Glomerular visceral epithelial cell (primary cell): ENCODE results near the gene CGB7.
"Not testable (repeated sequence)": the region's sequence is repeated elsewhere in the genome, so short reads cannot be mapped to it uniquely, and the experiment has no call there.

Experiments
- DNase-seq: peaks from one replicate; pipeline ENCODE4 v3.0.0-alpha.2; 2016; ENCODE audit errors: extremely low spot score

The CGB7 gene

DNA sequence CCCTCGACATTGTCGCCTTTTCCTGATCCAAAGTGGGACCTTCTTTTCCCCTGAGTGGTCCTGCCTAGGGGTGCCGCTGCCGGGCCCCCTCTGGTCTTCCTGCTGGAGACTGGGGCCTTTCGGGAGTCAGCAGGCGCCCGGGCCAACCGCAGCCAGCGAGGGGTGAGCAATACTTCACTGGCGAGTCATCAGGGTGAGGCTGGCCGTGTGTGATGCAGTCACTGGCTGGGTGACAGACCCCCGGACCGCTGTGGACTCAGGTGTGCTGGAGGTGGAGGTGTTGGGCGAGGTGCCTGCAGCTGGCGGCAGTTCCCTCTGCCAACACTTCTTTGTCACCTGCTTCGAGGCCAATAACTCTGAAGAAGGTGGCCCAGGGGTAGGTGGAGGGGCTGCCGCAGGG lies 15.4 kb downstream of the CGB7 start:
- DNase-seq = peak; percentile 72

- DNase-seq = not testable (repeated sequence)
Observed at GRCh38 chr19:49039736-49040135, 17.8 kb downstream of the CGB7 start.

DNA sequence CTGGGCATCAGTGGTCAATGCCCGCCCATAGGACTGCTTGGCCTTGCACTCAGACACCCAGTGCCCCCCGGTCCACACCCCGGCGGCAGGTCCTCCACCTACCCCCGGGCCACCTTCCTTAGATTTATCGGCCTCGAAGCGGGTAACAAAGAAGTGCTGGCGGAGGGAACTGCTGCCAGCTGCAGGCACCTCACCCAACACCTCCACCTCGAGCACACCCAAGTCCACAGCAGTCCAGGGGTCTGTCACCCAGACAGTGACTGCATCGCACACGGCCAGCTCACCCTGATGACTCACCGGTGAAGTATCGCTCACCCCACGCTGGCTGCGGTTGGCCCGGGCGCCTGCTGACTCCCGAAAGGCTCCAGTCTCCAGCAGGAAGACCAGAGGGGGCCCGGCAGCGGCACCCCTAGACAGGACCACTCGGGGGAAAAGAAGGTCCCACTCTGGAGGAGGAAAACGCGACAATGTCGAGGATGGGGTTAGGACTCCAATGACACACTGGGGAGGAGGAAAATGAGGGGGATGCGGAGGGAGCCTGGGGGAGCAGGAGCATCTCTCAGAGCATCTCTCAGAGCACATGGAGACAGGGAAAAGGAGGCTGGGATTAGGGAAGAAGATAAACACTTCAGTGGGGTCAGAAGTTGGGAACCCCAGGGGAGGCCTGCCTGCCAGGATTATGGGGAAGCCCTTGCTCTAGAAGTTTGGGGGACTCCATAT lies 18.8 kb downstream of the CGB7 start:
- DNase-seq = peak; percentile 84

- not testable (repeated sequence) for DNase-seq
Observed at GRCh38 chr19:49038111-49038510, 19.4 kb downstream of the CGB7 start.

- not testable (repeated sequence) for DNase-seq
Observed at GRCh38 chr19:49036815-49037214, 20.7 kb downstream of the CGB7 start, which contains the start of gene CGB1. CGB1 (minus strand) TSS chr19:49036895; CDS start chr19:49036711, 184 bp downstream.

- not testable (repeated sequence) for DNase-seq
Observed at GRCh38 chr19:49031642-49032301, 25.8 kb downstream of the CGB7 start, which contains the start of gene CGB2. CGB2 (plus strand) TSS chr19:49031890; CDS start chr19:49032096, 206 bp downstream.

- DNase-seq = not testable (repeated sequence)
Observed at GRCh38 chr19:49030323-49030722, 27.2 kb downstream of the CGB7 start.

DNA sequence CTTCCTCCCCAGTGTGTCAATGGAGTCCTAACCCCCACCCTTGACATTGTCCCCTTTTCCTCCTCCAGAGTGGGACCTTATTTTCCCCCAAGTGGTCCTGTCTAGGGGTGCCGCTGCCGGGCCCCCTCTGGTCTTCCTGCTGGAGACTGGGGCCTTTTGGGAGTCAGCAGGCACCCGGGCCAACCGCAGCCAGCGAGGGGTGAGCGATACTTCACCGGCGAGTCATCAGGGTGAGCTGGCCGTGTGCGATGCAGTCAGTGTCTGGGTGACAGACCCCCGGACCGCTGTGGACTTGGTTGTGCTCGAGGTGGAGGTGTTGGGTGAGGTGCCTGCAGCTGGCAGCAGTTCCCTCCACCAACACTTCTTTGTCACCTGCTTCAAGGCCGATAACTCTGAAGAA lies 27.8 kb downstream of the CGB7 start:
- DNase-seq = peak; percentile 70

DNA sequence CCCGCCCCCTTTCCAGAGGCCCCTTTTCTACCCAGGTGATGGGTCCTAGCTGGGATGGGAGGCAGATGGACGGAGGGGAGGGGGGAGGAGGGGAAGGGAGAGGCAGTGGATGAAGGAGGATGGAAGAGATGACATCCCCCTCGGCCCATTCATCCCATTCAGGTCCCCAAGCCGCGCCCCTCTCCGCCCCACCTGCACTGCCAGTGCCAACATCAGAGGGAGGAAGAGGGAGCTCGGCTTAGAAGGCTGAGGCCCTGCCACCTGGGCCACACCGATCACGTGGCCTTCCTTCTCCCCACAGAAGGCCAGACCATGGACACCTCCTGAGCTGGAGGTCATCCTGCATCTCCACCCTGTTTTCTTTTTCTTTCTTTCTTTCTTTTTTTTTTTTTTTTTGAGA lies 28.9 kb downstream of the CGB7 start:
- DNase-seq = not testable (repeated sequence)

DNA sequence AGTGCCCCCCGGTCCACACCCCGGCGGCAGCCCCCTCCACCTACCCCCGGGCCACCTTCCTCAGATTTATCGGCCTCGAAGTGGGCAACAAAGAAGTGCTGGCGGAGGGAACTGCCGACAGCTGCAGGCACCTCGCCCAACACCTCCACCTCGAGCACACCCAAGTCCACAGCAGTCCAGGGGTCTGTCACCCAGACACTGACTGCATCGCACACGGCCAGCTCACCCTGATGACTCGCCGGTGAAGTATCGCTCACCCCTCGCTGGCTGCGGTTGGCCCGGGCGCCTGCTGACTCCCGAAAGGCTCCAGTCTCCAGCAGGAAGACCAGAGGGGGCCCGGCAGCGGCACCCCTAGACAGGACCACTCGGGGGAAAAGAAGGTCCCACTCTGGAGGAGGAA lies 31.9 kb downstream of the CGB7 start:
- peak; percentile 47 for DNase-seq

DNA sequence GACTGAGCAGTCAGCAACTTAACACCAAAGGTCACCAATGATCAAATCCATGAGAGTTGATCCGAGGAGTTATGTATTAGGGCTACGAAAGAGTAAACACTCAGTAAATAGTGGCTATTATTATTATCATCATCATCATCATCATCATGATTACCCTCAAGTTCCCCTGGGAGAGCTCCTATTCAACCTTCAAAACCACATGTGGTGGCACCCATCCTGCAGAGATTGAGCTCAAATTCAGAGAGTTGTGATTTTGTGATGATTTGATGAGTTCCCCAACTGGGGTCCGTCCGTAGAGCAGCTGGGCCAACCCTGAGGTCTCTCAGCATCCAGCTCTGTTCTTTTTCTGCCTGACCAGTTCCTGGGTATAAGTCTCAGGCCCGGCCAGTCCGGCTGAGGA lies 32.5 kb downstream of the CGB7 start:
- DNase-seq = not testable (repeated sequence)

- DNase-seq = not testable (repeated sequence)
Observed at GRCh38 chr19:49024233-49024632, 33.3 kb downstream of the CGB7 start, which contains the start of gene CGB3. CGB3 (minus strand) TSS chr19:49024333; CDS start chr19:49023971, 362 bp downstream.

DNA sequence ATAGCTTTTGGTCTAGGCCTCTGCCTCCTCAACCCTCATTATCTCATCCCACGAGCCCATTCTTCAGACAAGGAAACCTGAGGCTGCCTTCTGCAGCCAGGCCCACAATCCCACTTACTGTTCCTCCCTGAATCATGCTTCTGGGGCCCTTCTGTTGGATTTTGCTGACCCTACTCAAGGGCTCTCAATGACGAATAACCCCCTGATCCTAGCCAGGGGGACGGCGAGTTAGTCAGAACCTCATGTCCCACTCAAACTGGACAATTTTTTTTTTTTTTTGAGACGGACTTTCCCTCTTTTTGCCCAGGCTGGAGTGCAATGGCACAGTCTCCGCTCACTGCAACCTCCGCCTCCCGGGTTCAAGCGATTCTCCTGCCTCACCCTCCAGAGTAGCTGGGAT lies 35.4 kb downstream of the CGB7 start:
- DNase-seq = no peak

GRCh38 chr19:49020931-49021895 lies 36.3 kb downstream of the CGB7 start:
- DNase-seq = peak; percentile 83

DNA sequence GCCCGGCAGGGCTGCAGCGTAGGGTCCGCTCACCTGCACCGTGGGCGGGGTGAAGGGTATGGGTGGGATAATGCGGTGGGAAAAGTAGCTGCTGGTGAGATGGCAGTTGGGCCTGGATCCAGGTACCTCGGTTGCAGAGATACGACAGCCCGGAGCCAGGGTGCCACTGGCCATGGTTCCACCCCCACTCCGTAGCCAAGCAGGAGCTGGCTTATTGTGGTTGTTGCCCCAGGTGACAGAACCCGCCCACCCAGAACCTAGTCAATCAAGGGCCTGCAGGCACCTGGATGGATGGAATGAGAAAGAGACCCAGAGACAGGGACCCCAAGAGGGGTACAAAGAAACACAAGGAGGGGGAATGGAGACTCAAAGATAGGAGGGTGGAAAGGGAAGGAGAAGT lies 37.2 kb downstream of the CGB7 start:
- DNase-seq = peak; percentile 22

GRCh38 chr19:49019242-49019932 lies 38.2 kb downstream of the CGB7 start:
- peak; percentile 79 for DNase-seq

DNA sequence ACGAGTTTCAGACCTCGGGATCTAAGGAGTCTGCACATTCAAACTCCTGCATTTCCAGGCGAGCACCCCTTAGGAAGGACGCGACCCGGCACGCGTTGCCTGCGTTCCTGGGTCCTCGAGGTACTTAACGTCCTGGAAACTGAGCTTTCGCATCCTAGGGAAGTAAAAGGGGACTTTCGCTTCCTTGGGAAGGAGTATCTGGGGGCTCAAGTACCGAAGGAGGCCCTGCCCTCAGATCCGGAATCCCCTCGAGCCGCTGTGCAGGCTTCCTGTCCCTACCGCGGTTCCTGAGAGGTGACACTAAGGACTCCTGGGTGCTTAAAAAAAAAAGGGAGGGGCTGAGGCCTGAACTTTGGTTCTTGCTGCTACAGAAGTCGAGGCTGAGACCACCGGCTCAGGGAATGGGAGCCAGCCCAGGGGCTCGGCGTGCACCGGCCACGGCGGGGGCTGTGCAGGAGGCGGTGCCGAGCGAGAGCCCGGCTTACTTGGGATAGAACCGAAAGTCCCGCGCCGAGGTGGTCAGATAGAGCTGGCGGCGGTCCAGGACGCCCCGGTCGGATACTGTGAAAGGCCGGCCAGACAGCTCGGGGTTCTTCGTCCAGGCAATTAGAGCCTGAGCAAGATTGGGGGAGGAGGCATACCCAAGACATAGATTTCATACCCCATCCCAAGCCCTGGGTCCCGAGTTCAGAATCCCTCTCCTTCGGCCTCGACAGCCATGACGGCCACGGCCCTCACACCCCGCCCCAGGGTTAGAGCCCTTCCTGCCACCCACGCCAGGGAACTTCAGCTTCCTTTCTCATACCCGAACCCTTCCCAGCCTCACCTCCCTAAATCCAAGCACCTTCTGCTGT lies 38.9 kb downstream of the CGB7 start:
- peak; percentile 44 for DNase-seq

DNA sequence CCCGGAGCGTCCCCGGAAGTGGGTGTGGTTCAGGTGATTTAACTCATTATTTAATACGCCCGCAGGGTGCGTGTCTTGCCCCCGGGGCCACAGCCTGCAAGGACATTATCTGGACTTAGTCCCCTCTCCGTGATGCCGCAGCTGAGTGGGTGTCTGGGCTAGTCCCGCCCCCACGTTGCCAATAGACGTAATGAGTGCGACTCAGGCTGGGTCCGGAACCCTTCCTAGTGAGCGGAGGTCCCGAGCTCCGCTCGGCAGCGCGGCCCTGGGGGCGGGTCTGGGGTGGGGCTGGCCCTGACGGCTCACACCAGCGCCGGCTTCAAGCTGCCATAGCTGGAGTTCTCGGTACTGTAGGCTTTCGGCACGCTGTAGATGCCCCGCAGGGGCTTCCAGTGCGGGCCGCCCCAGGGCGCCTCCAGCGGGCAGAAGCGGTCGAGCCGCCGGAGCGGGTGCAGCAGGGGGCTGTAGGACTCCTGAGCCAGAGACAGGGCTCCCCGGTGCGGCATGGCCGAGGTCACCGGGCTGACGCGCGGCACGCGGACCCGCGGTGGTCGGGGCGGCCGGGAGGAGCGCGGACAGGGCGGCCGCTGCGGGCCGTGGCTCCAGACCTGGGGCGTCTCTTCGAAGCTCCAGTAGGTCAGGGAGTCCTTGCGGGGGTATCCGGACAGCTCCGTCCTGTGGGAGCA lies 39.7 kb downstream of the CGB7 start:
- DNase-seq = peak; percentile 75

DNA sequence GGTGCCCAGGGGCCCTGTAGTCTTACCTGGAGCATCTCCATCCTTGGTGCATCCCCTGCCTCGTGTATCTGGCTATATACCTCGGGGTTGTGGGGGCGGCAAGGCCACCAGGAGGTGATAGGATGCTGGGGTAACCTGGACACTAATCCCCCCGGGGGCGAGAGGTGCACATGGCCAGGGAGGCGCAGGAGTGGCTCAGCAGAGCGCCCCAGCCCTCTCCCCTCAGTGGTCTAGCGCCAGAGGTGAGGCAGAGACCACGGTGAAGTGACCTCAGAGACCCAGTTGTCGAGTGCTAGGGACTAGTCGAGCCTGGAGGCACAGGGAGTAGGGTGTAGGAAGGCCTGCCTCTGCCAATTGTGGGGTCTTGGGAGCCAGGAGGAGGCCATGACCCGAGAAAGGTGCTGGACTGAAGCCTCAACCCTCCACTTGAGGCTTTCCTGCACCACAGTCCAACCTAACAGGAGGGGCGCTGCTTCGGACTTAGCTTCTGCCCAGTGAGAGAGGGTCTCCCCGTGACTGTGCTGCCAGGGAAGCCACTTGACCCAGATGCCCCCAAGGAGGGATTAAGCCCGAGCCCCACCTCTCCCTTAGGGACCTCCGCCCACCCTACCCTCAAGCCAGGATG lies 40.4 kb downstream of the CGB7 start, which contains the start of gene LHB:
LHB (minus strand) TSS at position 51 of the 625 bp plus-strand sequence; CDS start at position 41, 10 bp downstream.
- peak; percentile 14 for DNase-seq
